Adrenal gland (tissue), 5 donors: ENCODE results near the gene AGBL2.

Source experiments
- POLR2A ChIP-seq, 2 donors: fragments of 450-650 bp; IDR thresholded peaks; one replicate each; pipeline ENCODE4 v1.6.1; 2017; ENCODE audit warnings: antibody characterized with exemption in 2 of 2, mild to moderate bottlenecking in 2 of 2, moderate library complexity in 1 of 2
- TF ChIP-seq, protein P1 (sequence below), 6 experiments: fragments of 450-650 bp in 4 of 6; fragments of 200-600 bp in 2 of 6; sonication (generic) in 1 of 6; IDR thresholded peaks; 1 replicate in 5 of 6; 2 replicates in 1 of 6; pipeline versions ENCODE4 v1.5.1 to v1.8.0; 2016 to 2021; ENCODE audit warnings: antibody characterized with exemption in 6 of 6, mild to moderate bottlenecking in 2 of 6, moderate library complexity in 1 of 6
- donor health status: DM: no; HTN: no; CAD: no.

GRCh38 chr11:47705721-47706120, 9.4 kb downstream of the AGBL2 start:
- TF ChIP-seq, protein P1, sequence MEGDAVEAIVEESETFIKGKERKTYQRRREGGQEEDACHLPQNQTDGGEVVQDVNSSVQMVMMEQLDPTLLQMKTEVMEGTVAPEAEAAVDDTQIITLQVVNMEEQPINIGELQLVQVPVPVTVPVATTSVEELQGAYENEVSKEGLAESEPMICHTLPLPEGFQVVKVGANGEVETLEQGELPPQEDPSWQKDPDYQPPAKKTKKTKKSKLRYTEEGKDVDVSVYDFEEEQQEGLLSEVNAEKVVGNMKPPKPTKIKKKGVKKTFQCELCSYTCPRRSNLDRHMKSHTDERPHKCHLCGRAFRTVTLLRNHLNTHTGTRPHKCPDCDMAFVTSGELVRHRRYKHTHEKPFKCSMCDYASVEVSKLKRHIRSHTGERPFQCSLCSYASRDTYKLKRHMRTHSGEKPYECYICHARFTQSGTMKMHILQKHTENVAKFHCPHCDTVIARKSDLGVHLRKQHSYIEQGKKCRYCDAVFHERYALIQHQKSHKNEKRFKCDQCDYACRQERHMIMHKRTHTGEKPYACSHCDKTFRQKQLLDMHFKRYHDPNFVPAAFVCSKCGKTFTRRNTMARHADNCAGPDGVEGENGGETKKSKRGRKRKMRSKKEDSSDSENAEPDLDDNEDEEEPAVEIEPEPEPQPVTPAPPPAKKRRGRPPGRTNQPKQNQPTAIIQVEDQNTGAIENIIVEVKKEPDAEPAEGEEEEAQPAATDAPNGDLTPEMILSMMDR (IDR thresholded peaks at IDR 0.05): no peak
- TF ChIP-seq POLR2A (IDR thresholded peaks at IDR 0.05): no peak
